NCI-H1694 (cell line): ENCODE measurements around the gene PDE6H.

Experiments used
- DNase-seq: peaks from one replicate; lab custom pipeline; 2025; lab: John Stamatoyannopoulos, UW

The PDE6H gene

GRCh38 chr12:14951851-14952250 lies 21.0 kb upstream of the PDE6H start:
- DNase-seq: no peak

- no peak for DNase-seq
Measured at GRCh38 chr12:14952299-14952921, 20.4 kb upstream of the PDE6H start.

GRCh38 chr12:14953752-14954151 lies 19.1 kb upstream of the PDE6H start:
- no peak for DNase-seq

GRCh38 chr12:14954269-14954668 lies 18.6 kb upstream of the PDE6H start:
- no peak for DNase-seq

DNA sequence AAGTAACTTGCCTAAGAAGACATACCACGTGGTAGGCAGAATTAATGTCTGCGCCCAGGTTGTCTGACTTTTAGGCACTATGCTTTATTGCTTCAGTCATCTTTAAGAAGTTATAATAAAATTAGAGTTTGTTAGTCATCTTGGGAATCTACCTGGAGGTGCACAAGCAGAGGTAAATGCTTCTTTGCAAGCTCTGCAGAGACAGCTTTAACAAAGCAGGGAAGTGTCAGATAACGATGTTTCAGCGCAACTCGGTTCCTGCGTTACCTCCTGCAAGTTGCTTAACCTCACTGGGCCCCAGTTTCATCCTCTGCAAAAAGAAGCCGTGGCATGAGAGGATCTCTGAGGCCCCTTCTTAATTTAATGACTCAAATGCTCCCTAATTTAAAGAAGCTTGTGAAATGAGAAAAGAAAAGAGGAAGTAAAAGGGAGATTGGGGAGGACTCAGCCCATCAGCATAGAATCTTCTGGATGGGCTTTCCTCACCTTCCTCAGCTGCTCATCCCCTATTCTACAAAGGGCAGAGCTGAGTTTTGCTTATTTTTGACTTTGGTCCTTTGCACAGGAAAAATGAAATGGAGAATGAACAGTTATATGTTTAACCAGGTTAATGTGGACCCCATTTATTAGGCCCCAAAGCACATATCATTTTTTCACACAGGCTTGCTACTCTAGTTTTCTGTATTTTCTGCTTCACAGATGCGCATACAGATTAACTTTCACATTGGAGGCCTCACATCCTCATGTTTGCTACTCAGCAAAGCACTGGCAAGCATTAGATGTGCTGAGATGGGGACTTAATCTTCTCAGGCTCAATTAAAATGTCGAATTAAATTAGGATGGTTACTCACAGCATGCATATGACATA lies 16.6 kb upstream of the PDE6H start:
- no peak for DNase-seq

- no peak for DNase-seq
Measured at GRCh38 chr12:14956905-14957304, 15.9 kb upstream of the PDE6H start.

- DNase-seq: no peak
Measured at GRCh38 chr12:14957551-14958168, 15.2 kb upstream of the PDE6H start.

DNA sequence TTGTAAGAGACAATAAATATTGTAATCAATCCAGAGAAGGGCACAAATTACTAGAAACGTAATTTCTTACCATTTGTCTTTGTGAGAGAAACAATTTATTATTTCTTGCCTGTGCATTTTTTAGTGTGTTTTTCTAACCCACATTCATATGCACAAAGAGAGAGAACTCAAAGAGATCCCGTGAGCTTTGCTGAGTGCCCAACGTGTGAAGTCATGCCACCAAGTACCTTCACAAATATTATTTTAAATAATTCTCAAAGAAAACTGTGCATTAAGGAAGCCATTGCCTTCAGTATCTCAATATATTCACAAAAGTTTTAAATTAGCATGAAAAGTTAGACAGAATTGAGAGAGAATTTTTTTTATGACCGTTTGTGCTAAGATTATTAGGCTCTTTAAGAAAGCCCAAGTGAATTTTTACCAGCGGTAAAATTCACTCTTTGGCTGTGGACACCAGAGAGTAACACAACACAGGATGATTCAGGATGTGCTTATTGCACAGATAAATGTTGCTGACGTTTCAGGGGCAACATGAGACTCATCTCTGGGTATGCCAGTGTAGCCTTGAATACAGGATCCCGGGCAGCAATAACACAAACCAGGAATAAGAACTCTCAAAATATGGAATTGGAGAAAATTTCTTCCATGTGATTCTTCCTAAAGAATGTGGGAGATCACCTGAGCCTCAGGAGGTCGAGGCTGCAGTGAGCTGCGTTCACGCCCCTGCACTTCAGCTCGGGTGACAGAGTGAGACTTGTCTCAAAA lies 14.3 kb upstream of the PDE6H start:
- no peak for DNase-seq

DNA sequence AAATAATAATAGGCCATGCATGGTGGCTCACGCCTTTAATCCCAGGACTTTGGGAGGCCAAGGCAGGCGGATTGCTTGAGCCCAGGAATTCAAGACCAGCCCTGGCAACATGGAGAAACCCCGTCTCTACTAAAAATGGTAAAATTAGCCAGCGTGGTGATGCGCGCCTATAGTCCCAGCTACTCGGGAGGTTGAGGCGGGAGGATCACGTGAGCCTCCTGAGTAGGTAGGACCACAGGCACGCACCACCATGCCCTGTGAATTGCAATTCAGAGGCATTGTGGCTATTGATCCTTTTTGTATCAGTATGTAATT lies 13.8 kb upstream of the PDE6H start:
- DNase-seq: no peak

- no peak for DNase-seq
Measured at GRCh38 chr12:14959463-14959862, 13.4 kb upstream of the PDE6H start.

DNA sequence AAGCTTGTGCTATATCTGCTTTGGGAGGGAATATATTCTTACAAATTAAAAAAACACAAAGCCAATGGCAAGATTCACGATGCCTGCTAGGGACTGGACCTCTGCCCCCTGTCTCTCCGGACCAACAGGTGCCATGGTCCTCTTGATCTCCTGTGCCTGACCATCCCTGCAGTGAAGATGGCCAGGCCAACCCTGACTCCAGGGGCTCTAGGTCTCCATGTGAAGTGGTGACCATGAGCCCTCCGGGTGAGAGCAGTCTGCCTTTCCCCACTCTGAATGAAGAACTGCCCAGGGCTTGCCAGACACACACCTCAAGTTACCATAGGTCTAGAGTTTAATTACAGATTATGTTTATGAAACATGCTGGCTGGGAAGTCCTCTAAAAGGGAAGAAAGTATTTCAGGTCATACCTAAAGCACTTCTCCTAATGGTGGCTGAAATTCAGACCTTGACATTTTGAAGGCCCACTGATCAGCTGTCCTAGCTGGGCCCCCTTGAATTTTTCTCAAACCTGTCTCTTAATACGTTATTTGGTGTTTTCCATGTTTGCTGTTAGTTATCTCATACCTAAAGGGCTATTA lies 12.8 kb upstream of the PDE6H start:
- DNase-seq: no peak

- DNase-seq: no peak
Measured at GRCh38 chr12:14960548-14961465, 12.0 kb upstream of the PDE6H start.

DNA sequence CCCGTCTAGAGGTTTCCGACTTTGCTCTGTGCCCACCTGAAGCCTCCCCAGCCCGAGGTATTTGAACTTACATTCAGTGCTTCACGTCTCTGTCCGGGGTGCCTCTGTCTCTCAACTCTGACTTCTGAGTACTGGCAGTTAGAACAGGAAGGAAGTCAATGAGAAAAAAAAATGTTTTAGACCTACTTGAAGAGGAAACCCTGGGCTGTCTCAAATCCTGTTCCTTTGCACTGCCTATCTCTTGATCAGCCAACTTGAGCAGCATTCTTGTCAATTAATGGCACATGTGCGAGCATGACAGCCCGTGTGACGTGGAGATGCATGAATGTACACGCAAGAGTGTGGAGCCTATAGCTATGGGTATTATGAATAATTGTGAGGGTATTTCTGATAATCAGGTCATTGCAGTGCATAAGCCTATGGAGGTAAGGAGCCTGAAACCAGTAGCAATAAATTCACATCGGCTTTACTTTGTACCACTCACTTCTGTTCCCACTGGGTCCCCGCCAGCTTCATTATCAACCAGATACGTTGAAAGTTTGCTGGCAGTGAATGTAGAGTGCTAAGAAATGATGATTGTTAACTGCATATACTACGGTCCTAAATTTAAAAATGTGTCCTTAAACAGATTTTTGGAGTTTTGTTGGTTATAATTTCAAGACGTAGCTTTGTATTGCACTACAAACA lies 11.2 kb upstream of the PDE6H start, which contains the start of gene ARHGDIB:
ARHGDIB (minus strand) TSS at position 136 of the 687 bp plus-strand sequence. CDS start 10,889 bp downstream, outside the sequence.
- no peak for DNase-seq

DNA sequence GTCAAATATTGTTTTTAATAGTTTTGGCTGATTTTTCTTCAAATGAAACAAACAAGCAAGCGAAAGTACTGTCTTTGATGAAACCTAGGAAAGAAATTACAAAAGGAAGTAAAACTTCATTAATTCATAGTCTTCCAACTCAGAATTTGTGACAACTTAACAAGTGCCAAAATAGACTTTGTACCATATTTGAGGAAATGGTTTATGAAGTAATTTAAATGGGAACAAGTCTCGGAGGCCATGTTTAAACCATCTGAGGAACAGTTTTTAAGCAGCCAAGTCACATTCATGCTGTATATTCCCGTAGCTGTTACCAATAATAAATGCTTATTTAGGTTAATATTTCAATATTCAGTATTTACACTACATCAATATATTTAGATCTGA lies 10.7 kb upstream of the PDE6H start:
- DNase-seq: no peak

DNA sequence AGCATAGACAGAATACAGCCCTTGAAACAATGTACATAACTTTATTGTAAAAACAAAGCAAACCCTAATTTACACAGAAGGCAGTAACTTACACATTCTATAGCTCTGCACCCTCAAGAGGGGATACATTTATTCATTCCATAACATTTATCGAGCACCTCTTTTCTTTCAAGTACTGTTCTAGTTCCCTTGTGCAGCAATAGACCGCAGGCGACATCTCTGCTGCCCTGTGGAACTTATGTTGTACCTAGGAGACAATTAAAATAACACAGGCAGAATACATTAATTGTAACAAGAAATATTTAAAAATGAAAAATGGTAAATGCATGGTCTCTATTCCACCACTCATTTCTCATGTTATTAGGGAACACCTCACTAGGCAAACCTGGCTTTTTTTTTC lies 10.0 kb upstream of the PDE6H start:
- DNase-seq: no peak

GRCh38 chr12:14963520-14963919 lies 9.3 kb upstream of the PDE6H start:
- DNase-seq: no peak

- no peak for DNase-seq
Measured at GRCh38 chr12:14964406-14964805, 8.4 kb upstream of the PDE6H start.

DNA sequence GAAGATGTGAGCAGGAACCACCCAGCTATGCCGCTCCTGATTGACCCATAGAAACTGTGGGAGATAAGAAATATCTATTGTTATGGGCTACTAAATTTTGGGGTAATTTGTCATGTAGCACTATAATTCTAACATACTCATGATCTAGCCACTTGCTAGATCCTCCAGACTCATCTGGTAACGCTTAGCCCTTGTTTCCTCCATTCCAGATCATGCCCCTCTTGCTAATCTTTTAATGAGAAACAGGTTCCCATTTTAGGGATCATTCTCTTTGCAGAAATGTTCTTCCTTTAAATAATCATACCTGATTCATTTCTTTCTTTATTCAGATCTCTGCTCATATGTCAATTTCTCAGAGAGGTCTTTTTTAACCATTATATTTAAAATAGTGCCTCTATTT lies 7.6 kb upstream of the PDE6H start:
- DNase-seq: no peak

- no peak for DNase-seq
Measured at GRCh38 chr12:14968478-14968877, 4.4 kb upstream of the PDE6H start.

GRCh38 chr12:14970473-14970872 lies 2.4 kb upstream of the PDE6H start:
- DNase-seq: no peak
